Measurements from ENCODE around the gene KLF15. TPM values are rescaled to one million over a fixed set of nuclear protein-coding genes. Genes with fewer than 3 reads are reported as not detected.
A peak's percentile ranks its signal among the peaks of the same experiment; 100 is the strongest.

The KLF15 gene
- total and polyA plus RNA-seq, 2 donors from 2014 or later = 22.9 to 30.0 TPM

GRCh38 chr3:126319701-126320295, 37.4 kb downstream of the KLF15 start:
- no peak for FAIRE-seq
- H3K4me3 ChIP-seq (ENCODE audit: low read length in 3 of 3) = no peak overlapping the region
- no peaks in the 10 kb centered on the region for H3K36me3 ChIP-seq (ENCODE audit: control insufficient read depth in 2 of 3, insufficient read depth in 3 of 3, low read length in 3 of 3)
- H3K27me3 ChIP-seq (ENCODE audit: control insufficient read depth, insufficient read depth, low read length) = no peaks in the 10 kb centered on the region
- intact Hi-C loops (cut with DNase I) = no loop called here
- H3K4me1 ChIP-seq (ENCODE audit: control insufficient read depth in 2 of 3, insufficient read depth in 2 of 3, low read depth in 1 of 3, low read length in 3 of 3) = peaks cover 0 to 10% (median 0%) of the 10 kb centered on the region in 3 donors
- H3K9ac ChIP-seq (ENCODE audit: low read length in 3 of 3) = no peak overlapping the region
- H3K9me3 ChIP-seq (ENCODE audit: control insufficient read depth in 2 of 3, insufficient read depth in 1 of 3, low read length in 3 of 3) = no peaks in the 10 kb centered on the region
- DNase-seq = peak in 1 of 5 donors; percentile 39
- TF ChIP-seq CTCF (IDR thresholded peaks at IDR 0.05; ENCODE audit: borderline replicate concordance, extremely low read depth, insufficient read depth) = no peak
- H3K27ac ChIP-seq (ENCODE audit: low read depth in 2 of 2, low read length in 2 of 2) = no peak overlapping the region

- peak overlapping the region in 1 of 2 donors; percentile 70 for H3K27ac ChIP-seq (ENCODE audit: low read depth in 2 of 2, low read length in 2 of 2)
- no peak overlapping the region for H3K4me3 ChIP-seq (ENCODE audit: low read length in 3 of 3)
- H3K9ac ChIP-seq (ENCODE audit: low read length in 3 of 3) = no peak overlapping the region
- peaks cover 0 to 13% (median 0%) of the 10 kb centered on the region in 3 donors for H3K4me1 ChIP-seq (ENCODE audit: control insufficient read depth in 2 of 3, insufficient read depth in 2 of 3, low read depth in 1 of 3, low read length in 3 of 3)
- H3K9me3 ChIP-seq (ENCODE audit: control insufficient read depth in 2 of 3, insufficient read depth in 1 of 3, low read length in 3 of 3) = no peaks in the 10 kb centered on the region
- intact Hi-C loops (cut with DNase I) = no loop called here
- no peaks in the 10 kb centered on the region for H3K36me3 ChIP-seq (ENCODE audit: control insufficient read depth in 2 of 3, insufficient read depth in 3 of 3, low read length in 3 of 3)
- no peaks in the 10 kb centered on the region for H3K27me3 ChIP-seq (ENCODE audit: control insufficient read depth, insufficient read depth, low read length)
- no peak for FAIRE-seq
- no peak for TF ChIP-seq CTCF (IDR thresholded peaks at IDR 0.05; ENCODE audit: borderline replicate concordance, extremely low read depth, insufficient read depth)
- peak in 4 of 5 donors; percentile 8 to 26 (median 18) for DNase-seq
Observed at GRCh38 chr3:126317029-126317996, 39.9 kb downstream of the KLF15 start.

- Histone ChIP-seq H3K9ac (ENCODE audit: low read length in 3 of 3) (no peak overlapping the region), H3K4me3 (ENCODE audit: low read length in 3 of 3) (no peak overlapping the region), H3K27me3 (ENCODE audit: control insufficient read depth, insufficient read depth, low read length) (no peaks in the 10 kb centered on the region), H3K27ac (ENCODE audit: low read depth in 2 of 2, low read length in 2 of 2) (peak overlapping the region in 1 of 2 donors; percentile 70), H3K36me3 (ENCODE audit: control insufficient read depth in 2 of 3, insufficient read depth in 3 of 3, low read length in 3 of 3) (no peaks in the 10 kb centered on the region), H3K9me3 (ENCODE audit: control insufficient read depth in 2 of 3, insufficient read depth in 1 of 3, low read length in 3 of 3) (no peaks in the 10 kb centered on the region), H3K4me1 (ENCODE audit: control insufficient read depth in 2 of 3, insufficient read depth in 2 of 3, low read depth in 1 of 3, low read length in 3 of 3) (peaks cover 0 to 13% (median 0%) of the 10 kb centered on the region in 3 donors)
- peak in 3 of 5 donors; percentile 2 to 37 (median 13) for DNase-seq
- intact Hi-C loops (cut with DNase I) = no loop called here
- no peak for TF ChIP-seq CTCF (IDR thresholded peaks at IDR 0.05; ENCODE audit: borderline replicate concordance, extremely low read depth, insufficient read depth)
- no peak for FAIRE-seq
Observed at GRCh38 chr3:126316501-126316939, 40.7 kb downstream of the KLF15 start.

Measured in kidney (tissue), 14 donors.